SU-DHL-6 (cell line): ENCODE results near the gene CST9.

ENCODE experiments used
- CTCF ChIP-seq: fragments of 200-600 bp; sonication (generic); IDR thresholded peaks from one replicate; pipeline ENCODE4 v1.5.1; 2017; ENCODE audit warnings: antibody characterized with exemption, mild to moderate bottlenecking, low read length, moderate library complexity; ENCODE audit not compliant: insufficient read depth, poor library complexity, severe bottlenecking
- EZH2phosphoT487 ChIP-seq: fragments of 200-600 bp; sonication (generic), shearing (Covaris generic); conservative IDR thresholded peaks from 2 replicates; pipeline ENCODE4 v1.6.1; 2018; ENCODE audit warnings: mild to moderate bottlenecking, antibody characterized with exemption, low read length, moderate library complexity, mixed read lengths

GRCh38 chr20:23608251-23608846, 2.6 kb upstream of the CST9 start:
- no peak for TF ChIP-seq CTCF
- no peak for TF ChIP-seq EZH2phosphoT487
